OCI-LY1 (cell line): ENCODE data around the gene SLC29A2.

Source experiments
- H2AFZ ChIP-seq: fragments of 200-600 bp; sonication (generic), shearing (Covaris generic); 2 replicates; pipeline ENCODE4 v1.6.0; 2014; ENCODE audit warnings: antibody characterized with exemption, mild to moderate bottlenecking, low read length
- H3F3A ChIP-seq: fragments of 200-600 bp; sonication (generic), shearing (Covaris generic); 2 replicates; pipeline ENCODE4 v1.6.0; 2014; ENCODE audit warnings: mild to moderate bottlenecking, antibody characterized with exemption, low read length, moderate library complexity; ENCODE audit not compliant: insufficient read depth
- H3K27ac ChIP-seq: fragments of 200-600 bp; sonication (generic); 2 replicates; pipeline ENCODE4 v1.5.1; 2014; ENCODE audit warnings: low read length, mixed run types, mild to moderate bottlenecking, low read depth; ENCODE audit not compliant: poor library complexity, severe bottlenecking
- H3K27me3 ChIP-seq: fragments of 200-600 bp; sonication (generic); 2 replicates; pipeline ENCODE4 v1.6.0; 2014; ENCODE audit warnings: antibody characterized with exemption, mild to moderate bottlenecking, low read length, moderate library complexity; ENCODE audit not compliant: insufficient read depth
- H3K36me3 ChIP-seq: fragments of 200-600 bp; sonication (generic); 2 replicates; pipeline ENCODE4 v1.6.1; 2014; ENCODE audit warnings: mild to moderate bottlenecking, antibody characterized with exemption, low read length, moderate library complexity, mixed read lengths; ENCODE audit not compliant: insufficient read depth
- H3K4me1 ChIP-seq: fragments of 200-600 bp; sonication (generic); 2 replicates; pipeline ENCODE4 v1.5.1; 2014; ENCODE audit warnings: mild to moderate bottlenecking, low read length, moderate library complexity; ENCODE audit not compliant: insufficient read depth, severe bottlenecking
- H3K4me2 ChIP-seq: fragments of 200-600 bp; sonication (generic), shearing (Covaris generic); 2 replicates; pipeline ENCODE4 v1.6.1; 2014; ENCODE audit warnings: low read length
- H3K4me3 ChIP-seq: fragments of 200-600 bp; sonication (generic); 2 replicates; pipeline ENCODE4 v1.5.1; 2014; ENCODE audit warnings: low read length, low read depth, mild to moderate bottlenecking, mixed read lengths; ENCODE audit not compliant: poor library complexity, severe bottlenecking
- H3K79me2 ChIP-seq: fragments of 200-600 bp; shearing (Covaris generic); 2 replicates; pipeline ENCODE4 v1.6.1; 2016; ENCODE audit warnings: mixed run types, low read length, mixed read lengths; ENCODE audit not compliant: insufficient read depth
- H3K9ac ChIP-seq: fragments of 200-600 bp; sonication (generic), shearing (Covaris generic); 2 replicates; pipeline ENCODE4 v1.6.1; 2014; ENCODE audit warnings: mild to moderate bottlenecking, low read length, mixed read lengths
- H3K9me2 ChIP-seq: fragments of 200-600 bp; sonication (generic), shearing (Covaris generic); 2 replicates; pipeline ENCODE4 v1.6.1; 2014; ENCODE audit warnings: low read depth, mild to moderate bottlenecking, low read length, mixed read lengths
- H3K9me3 ChIP-seq: fragments of 200-600 bp; shearing (Covaris generic); 2 replicates; pipeline ENCODE4 v1.6.1; 2014; ENCODE audit warnings: low read length, mixed read lengths
- H4K20me1 ChIP-seq: fragments of 200-600 bp; sonication (generic), shearing (Covaris generic); 2 replicates; pipeline ENCODE4 v1.6.0; 2016; ENCODE audit warnings: mild to moderate bottlenecking, low read length; ENCODE audit not compliant: insufficient read depth
- EZH2 ChIP-seq: fragments of 200-600 bp; sonication (generic), shearing (Covaris generic); IDR thresholded peaks from 2 replicates; pipeline ENCODE4 v1.8.0; 2017; ENCODE audit warnings: borderline replicate concordance, mixed run types, mild to moderate bottlenecking, antibody characterized with exemption, low read length, moderate library complexity, mixed read lengths
- TF ChIP-seq, protein P1 (sequence below): fragments of 200-600 bp; sonication (generic), shearing (Covaris generic); IDR thresholded peaks from 2 replicates; pipeline ENCODE4 v1.5.1; 2017; ENCODE audit warnings: mild to moderate bottlenecking, antibody characterized with exemption, low read length, moderate library complexity, mixed read lengths

SLC29A2 gene

DNA sequence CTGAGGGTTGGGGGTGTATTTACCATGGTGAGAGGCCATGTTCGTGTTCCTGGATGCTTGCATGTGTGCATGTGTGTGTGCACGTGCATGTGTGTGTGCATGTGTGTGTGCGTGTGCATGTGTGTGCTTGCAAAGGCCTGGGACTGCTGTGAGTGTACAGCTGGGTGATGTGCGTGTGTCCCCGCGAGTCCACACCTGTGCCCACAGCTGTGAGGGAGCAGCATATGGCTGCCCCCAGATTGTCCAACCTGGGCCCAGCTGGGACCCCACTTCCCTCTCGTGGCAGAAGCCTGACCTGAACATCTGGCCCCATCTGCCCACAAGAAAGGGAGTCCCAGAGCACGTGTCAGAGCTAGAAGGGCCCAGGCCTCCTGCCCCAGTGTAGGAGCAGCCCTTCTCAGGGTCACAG lies 46.3 kb downstream of the SLC29A2 start:
- H3K4me3 ChIP-seq, result no peak overlapping the region
- peak overlapping the region; percentile 7 for H3K27ac ChIP-seq
- H3K36me3 ChIP-seq, result no peaks in the 10 kb centered on the region
- no peaks in the 10 kb centered on the region for H3K9me3 ChIP-seq
- H3K27me3 ChIP-seq, result no peaks in the 10 kb centered on the region
- H3F3A ChIP-seq, result no peaks in the 10 kb centered on the region
- H4K20me1 ChIP-seq, result no peaks in the 10 kb centered on the region
- H3K79me2 ChIP-seq, result no peaks in the 10 kb centered on the region
- peaks cover 30% of the 10 kb centered on the region for H3K4me1 ChIP-seq
- no peak overlapping the region for H2AFZ ChIP-seq
- TF ChIP-seq, protein P1, sequence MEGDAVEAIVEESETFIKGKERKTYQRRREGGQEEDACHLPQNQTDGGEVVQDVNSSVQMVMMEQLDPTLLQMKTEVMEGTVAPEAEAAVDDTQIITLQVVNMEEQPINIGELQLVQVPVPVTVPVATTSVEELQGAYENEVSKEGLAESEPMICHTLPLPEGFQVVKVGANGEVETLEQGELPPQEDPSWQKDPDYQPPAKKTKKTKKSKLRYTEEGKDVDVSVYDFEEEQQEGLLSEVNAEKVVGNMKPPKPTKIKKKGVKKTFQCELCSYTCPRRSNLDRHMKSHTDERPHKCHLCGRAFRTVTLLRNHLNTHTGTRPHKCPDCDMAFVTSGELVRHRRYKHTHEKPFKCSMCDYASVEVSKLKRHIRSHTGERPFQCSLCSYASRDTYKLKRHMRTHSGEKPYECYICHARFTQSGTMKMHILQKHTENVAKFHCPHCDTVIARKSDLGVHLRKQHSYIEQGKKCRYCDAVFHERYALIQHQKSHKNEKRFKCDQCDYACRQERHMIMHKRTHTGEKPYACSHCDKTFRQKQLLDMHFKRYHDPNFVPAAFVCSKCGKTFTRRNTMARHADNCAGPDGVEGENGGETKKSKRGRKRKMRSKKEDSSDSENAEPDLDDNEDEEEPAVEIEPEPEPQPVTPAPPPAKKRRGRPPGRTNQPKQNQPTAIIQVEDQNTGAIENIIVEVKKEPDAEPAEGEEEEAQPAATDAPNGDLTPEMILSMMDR, result no peak
- no peak for TF ChIP-seq EZH2
- H3K9ac ChIP-seq, result no peak overlapping the region
- H3K4me2 ChIP-seq, result no peak overlapping the region
- H3K9me2 ChIP-seq, result no peaks in the 10 kb centered on the region

DNA sequence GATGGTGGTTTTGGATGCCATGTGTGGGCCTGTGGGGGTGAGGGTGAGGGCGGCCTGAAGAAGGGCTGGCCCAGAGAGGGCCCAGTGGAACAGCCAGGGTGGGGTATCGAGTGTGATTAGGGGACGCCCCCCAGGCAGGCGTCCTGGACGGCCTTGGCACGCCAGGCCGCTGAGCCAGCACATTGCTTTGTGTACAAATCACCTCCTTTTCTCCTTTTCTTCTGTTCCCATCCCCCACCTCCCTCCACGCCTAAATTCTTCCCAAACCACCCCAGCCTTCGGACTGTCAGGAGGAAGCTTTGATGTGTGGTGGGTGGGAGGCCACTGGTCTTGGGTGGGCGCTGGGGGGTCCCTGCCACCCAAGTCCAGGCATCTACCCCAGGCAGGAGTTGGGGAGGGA lies 46.9 kb downstream of the SLC29A2 start:
- Histone ChIP-seq H3K9me3 (no peaks in the 10 kb centered on the region), H3K79me2 (no peaks in the 10 kb centered on the region), H3K27ac (no peak overlapping the region), H3F3A (no peaks in the 10 kb centered on the region), H2AFZ (no peak overlapping the region), H3K4me2 (no peak overlapping the region), H3K9ac (no peak overlapping the region), H3K9me2 (no peaks in the 10 kb centered on the region), H3K27me3 (no peaks in the 10 kb centered on the region), H4K20me1 (no peaks in the 10 kb centered on the region), H3K36me3 (no peaks in the 10 kb centered on the region), H3K4me1 (peaks cover 30% of the 10 kb centered on the region), H3K4me3 (no peak overlapping the region)
- TF ChIP-seq EZH2, result no peak
- TF ChIP-seq, protein P1, result no peak

DNA sequence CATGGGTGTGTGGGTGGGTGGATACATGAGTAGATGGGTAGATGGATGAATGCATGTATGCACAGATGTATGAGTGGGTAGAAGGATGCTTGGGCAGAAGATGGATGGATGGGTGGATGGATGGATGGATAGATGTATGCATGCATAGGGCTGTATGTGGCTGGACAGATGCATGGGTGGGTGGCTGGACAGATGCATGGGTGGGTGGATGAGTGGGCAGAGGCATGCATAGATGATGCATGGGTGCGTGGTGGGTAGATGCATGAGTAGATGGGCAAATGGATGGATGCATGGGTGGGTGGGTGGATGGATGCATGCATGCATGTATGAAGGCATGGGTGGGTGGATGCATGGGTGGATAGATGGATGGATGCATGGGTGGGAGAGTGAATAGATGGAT lies 47.9 kb downstream of the SLC29A2 start:
- H3K9ac ChIP-seq, result no peak overlapping the region
- H3K27me3 ChIP-seq, result no peaks in the 10 kb centered on the region
- no peaks in the 10 kb centered on the region for H3K36me3 ChIP-seq
- H3K4me1 ChIP-seq, result peaks cover 32% of the 10 kb centered on the region
- H4K20me1 ChIP-seq, result no peaks in the 10 kb centered on the region
- H3K9me3 ChIP-seq, result no peaks in the 10 kb centered on the region
- H3K9me2 ChIP-seq, result no peaks in the 10 kb centered on the region
- no peak overlapping the region for H3K27ac ChIP-seq
- H3K4me3 ChIP-seq, result no peak overlapping the region
- no peak for TF ChIP-seq EZH2
- TF ChIP-seq, protein P1, result no peak
- H2AFZ ChIP-seq, result no peak overlapping the region
- no peaks in the 10 kb centered on the region for H3F3A ChIP-seq
- H3K4me2 ChIP-seq, result no peak overlapping the region
- no peaks in the 10 kb centered on the region for H3K79me2 ChIP-seq
